ENCODE data around the gene MOGAT1.
"Not testable (repeated sequence)": the region's sequence is repeated elsewhere in the genome, so short reads cannot be mapped to it uniquely, and the experiment has no call there.

Gene MOGAT1

GRCh38 chr2:222738809-222739208 lies 67.4 kb downstream of the MOGAT1 start:
- no peak for DNase-seq

- no peak for DNase-seq
These were observed 68.5 kb downstream of the MOGAT1 start for GRCh38 chr2:222739939-222740338.

GRCh38 chr2:222743251-222743812 lies 71.9 kb downstream of the MOGAT1 start:
- peak in 3 of 51 donors; percentile 6 to 12 (median 8) for DNase-seq

- peak in 3 of 51 donors; percentile 6 to 40 (median 30) for DNase-seq
These were observed 74.5 kb downstream of the MOGAT1 start for GRCh38 chr2:222745836-222746559.

- DNase-seq, result no peak
These were observed 76.2 kb downstream of the MOGAT1 start for GRCh38 chr2:222747526-222748160.

- no peak for DNase-seq
These were observed 79.1 kb downstream of the MOGAT1 start for GRCh38 chr2:222750533-222750932.

GRCh38 chr2:222751238-222751637 lies 79.8 kb downstream of the MOGAT1 start:
- DNase-seq, result no peak

GRCh38 chr2:222751821-222752719 lies 80.6 kb downstream of the MOGAT1 start:
- DNase-seq, result no peak

GRCh38 chr2:222752746-222753145 lies 81.3 kb downstream of the MOGAT1 start:
- no peak for DNase-seq

- no peak for DNase-seq
These were observed 81.9 kb downstream of the MOGAT1 start for GRCh38 chr2:222753251-222753824.

GRCh38 chr2:222754324-222754930 lies 83.0 kb downstream of the MOGAT1 start:
- DNase-seq, result no peak

GRCh38 chr2:222755593-222755992 lies 84.1 kb downstream of the MOGAT1 start:
- not testable (repeated sequence) for DNase-seq

GRCh38 chr2:222756362-222756831 lies 84.9 kb downstream of the MOGAT1 start:
- no peak for DNase-seq

GRCh38 chr2:222756951-222757650 lies 85.6 kb downstream of the MOGAT1 start:
- DNase-seq, result no peak
